ENCODE measurements around the gene INSL6. TPM values are rescaled to one million over a fixed set of nuclear protein-coding genes. Genes with fewer than 3 reads are reported as not detected.
"Not testable (repeated sequence)": the region's sequence is repeated elsewhere in the genome, so short reads cannot be mapped to it uniquely, and the experiment has no call there.

Gene INSL6
- total RNA-seq, 1 experiment from 2014 or later = not detected

DNA sequence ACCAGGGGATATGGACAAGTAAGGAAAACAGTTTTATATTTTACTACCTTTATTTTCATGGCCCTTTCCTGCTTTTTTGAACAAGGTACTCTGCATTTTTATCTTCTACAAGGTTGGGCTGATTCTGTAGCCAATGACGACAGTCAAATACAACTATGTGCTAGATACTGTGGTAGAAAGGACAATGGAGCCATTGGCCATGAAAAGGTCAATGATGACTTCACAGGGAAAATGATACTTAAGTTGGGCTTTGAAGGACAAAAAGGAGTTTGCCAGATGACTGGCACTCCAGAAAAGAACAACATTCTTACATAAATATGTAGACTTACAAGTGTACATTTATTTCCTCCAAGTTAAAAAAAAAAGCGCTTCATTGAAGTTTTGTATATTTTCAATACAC is 663 bp downstream of the INSL6 start:
- H3K27me3 Mint-ChIP-seq (ENCODE audit: low read depth) = no peaks in the 10 kb centered on the region
- Histone ChIP-seq H2AK5ac (ENCODE audit: insufficient read length, low read length) (no peak overlapping the region), H3K27me3 (ENCODE audit: insufficient read depth, low read length) (no peaks in the 10 kb centered on the region), H3K79me2 (ENCODE audit: insufficient read depth, low read length) (no peaks in the 10 kb centered on the region), H2BK15ac (ENCODE audit: low read depth, low read length) (no peak overlapping the region), H3T11ph (ENCODE audit: low read length) (no peak overlapping the region), H3K4ac (ENCODE audit: low read depth, low read length) (no peak overlapping the region), H2BK20ac (ENCODE audit: low read depth, low read length, poor library complexity, severe bottlenecking) (no peak overlapping the region), H4K91ac (ENCODE audit: insufficient read length, low read depth, low read length) (no peak overlapping the region), H2BK5ac (ENCODE audit: insufficient read length, low read length) (no peak overlapping the region), H4K8ac (replicated peaks; ENCODE audit: insufficient read length, low read depth, low read length) (no peak overlapping the region), H3K4me2 (ENCODE audit: insufficient read depth, insufficient read length, low read length) (no peak overlapping the region), H2BK120ac (ENCODE audit: low read depth, low read length, poor library complexity, severe bottlenecking) (no peak overlapping the region), H3K9me3 (ENCODE audit: control insufficient read depth, low read depth, low read length) (no peaks in the 10 kb centered on the region), H3K23me2 (ENCODE audit: insufficient read length, low read depth, low read length, poor library complexity, severe bottlenecking) (no peaks in the 10 kb centered on the region), H3K9ac (ENCODE audit: extremely low read depth, insufficient read length, low read length) (no peak overlapping the region), H3K56ac (ENCODE audit: insufficient read length, low read depth, low read length) (no peak overlapping the region), H3K14ac (ENCODE audit: insufficient read depth, low read length) (no peak overlapping the region), H3K79me1 (ENCODE audit: insufficient read depth, low read depth, low read length, poor library complexity, severe bottlenecking) (no peaks in the 10 kb centered on the region), H2BK12ac (ENCODE audit: insufficient read length, low read depth, low read length) (no peak overlapping the region), H3K4me1 (ENCODE audit: insufficient read depth, low read length) (no peaks in the 10 kb centered on the region), H2AFZ (ENCODE audit: low read length) (no peak overlapping the region), H4K20me1 (ENCODE audit: control insufficient read depth, insufficient read depth, insufficient read length) (no peaks in the 10 kb centered on the region), H3K18ac (ENCODE audit: insufficient read length, low read depth, low read length) (no peak overlapping the region), H4K5ac (ENCODE audit: insufficient read length, low read depth, low read length) (no peak overlapping the region), H3K27ac (ENCODE audit: insufficient read length, low read depth, low read length) (no peak overlapping the region), H3K23ac (ENCODE audit: insufficient read length, low read depth, low read length) (no peak overlapping the region)
- H3K4me1 Mint-ChIP-seq = peaks cover 5 to 6% of the 10 kb centered on the region in 2 experiments
- TF ChIP-seq, protein P1, sequence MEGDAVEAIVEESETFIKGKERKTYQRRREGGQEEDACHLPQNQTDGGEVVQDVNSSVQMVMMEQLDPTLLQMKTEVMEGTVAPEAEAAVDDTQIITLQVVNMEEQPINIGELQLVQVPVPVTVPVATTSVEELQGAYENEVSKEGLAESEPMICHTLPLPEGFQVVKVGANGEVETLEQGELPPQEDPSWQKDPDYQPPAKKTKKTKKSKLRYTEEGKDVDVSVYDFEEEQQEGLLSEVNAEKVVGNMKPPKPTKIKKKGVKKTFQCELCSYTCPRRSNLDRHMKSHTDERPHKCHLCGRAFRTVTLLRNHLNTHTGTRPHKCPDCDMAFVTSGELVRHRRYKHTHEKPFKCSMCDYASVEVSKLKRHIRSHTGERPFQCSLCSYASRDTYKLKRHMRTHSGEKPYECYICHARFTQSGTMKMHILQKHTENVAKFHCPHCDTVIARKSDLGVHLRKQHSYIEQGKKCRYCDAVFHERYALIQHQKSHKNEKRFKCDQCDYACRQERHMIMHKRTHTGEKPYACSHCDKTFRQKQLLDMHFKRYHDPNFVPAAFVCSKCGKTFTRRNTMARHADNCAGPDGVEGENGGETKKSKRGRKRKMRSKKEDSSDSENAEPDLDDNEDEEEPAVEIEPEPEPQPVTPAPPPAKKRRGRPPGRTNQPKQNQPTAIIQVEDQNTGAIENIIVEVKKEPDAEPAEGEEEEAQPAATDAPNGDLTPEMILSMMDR (conservative IDR thresholded peaks at IDR 0.05) = no peak
- WGBS (ENCODE audit: extremely low coverage, insufficient read length, low lambda C conversion rate) = no CpG with 5 or more reads among the region's 2 CpGs
- peaks cover 8 to 9% of the 10 kb centered on the region in 2 experiments for H3K9me3 Mint-ChIP-seq
- peaks cover 0 to under 1% (median 0%) of the 10 kb centered on the region in 3 experiments; a peak in 2 of 7 replicates for H3K36me3 Mint-ChIP-seq (ENCODE audit: insufficient read depth in 1 of 3, low read depth in 3 of 3)
- H3K4me3 Mint-ChIP-seq = no peak overlapping the region
- DNase-seq = no peak
- no peak overlapping the region for H3K27ac Mint-ChIP-seq

DNA sequence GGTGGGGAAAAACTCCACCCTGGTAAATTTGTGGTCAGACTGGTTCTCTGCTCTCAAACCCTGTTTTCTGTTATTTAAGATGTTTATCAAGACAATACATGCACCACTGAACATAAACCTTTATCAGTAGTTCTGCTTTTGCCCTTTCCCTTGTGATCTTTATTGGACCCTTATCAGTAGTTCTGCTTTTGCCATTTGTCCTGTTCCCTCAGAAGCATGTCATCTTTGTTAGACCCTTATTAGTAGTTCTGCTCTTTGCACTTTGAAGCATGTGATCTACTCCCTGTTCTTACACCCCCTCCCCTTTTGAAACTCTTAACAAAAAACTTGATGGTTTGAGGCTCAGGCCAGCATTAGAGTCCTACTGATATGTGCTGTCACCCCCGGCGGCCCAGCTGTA is 4.8 kb downstream of the INSL6 start:
- peaks cover 17 to 21% of the 10 kb centered on the region in 2 experiments for H3K9me3 Mint-ChIP-seq
- H3K14ac ChIP-seq (ENCODE audit: insufficient read depth, low read length); H3K27ac Mint-ChIP-seq; H2BK20ac ChIP-seq (ENCODE audit: low read depth, low read length, poor library complexity, severe bottlenecking); H3K4me3 Mint-ChIP-seq; H2BK120ac ChIP-seq (ENCODE audit: low read depth, low read length, poor library complexity, severe bottlenecking); H3K23me2 ChIP-seq (ENCODE audit: insufficient read length, low read depth, low read length, poor library complexity, severe bottlenecking); H3K27ac ChIP-seq (ENCODE audit: insufficient read length, low read depth, low read length); H3K4ac ChIP-seq (ENCODE audit: low read depth, low read length); H3K79me1 ChIP-seq (ENCODE audit: insufficient read depth, low read depth, low read length, poor library complexity, severe bottlenecking); H3K9ac ChIP-seq (ENCODE audit: extremely low read depth, insufficient read length, low read length); H3K23ac ChIP-seq (ENCODE audit: insufficient read length, low read depth, low read length); H3K27me3 Mint-ChIP-seq (ENCODE audit: low read depth); H2BK15ac ChIP-seq (ENCODE audit: low read depth, low read length); H3K79me2 ChIP-seq (ENCODE audit: insufficient read depth, low read length); H3K18ac ChIP-seq (ENCODE audit: insufficient read length, low read depth, low read length); H2BK12ac ChIP-seq (ENCODE audit: insufficient read length, low read depth, low read length); H3T11ph ChIP-seq (ENCODE audit: low read length); H3K4me1 Mint-ChIP-seq; H3K4me2 ChIP-seq (ENCODE audit: insufficient read depth, insufficient read length, low read length); H4K8ac ChIP-seq (replicated peaks; ENCODE audit: insufficient read length, low read depth, low read length); H3K56ac ChIP-seq (ENCODE audit: insufficient read length, low read depth, low read length); H3K4me1 ChIP-seq (ENCODE audit: insufficient read depth, low read length); H2AFZ ChIP-seq (ENCODE audit: low read length); H3K9me3 ChIP-seq (ENCODE audit: control insufficient read depth, low read depth, low read length); H4K5ac ChIP-seq (ENCODE audit: insufficient read length, low read depth, low read length); H3K36me3 Mint-ChIP-seq (ENCODE audit: insufficient read depth in 1 of 3, low read depth in 3 of 3); DNase-seq; H4K20me1 ChIP-seq (ENCODE audit: control insufficient read depth, insufficient read depth, insufficient read length); H2AK5ac ChIP-seq (ENCODE audit: insufficient read length, low read length); H4K91ac ChIP-seq (ENCODE audit: insufficient read length, low read depth, low read length); H3K27me3 ChIP-seq (ENCODE audit: insufficient read depth, low read length); H2BK5ac ChIP-seq (ENCODE audit: insufficient read length, low read length): not testable (repeated sequence)
- no CpG with 5 or more reads among the region's 2 CpGs for WGBS (ENCODE audit: extremely low coverage, insufficient read length, low lambda C conversion rate)

All from H9 (cell line).